GM12892 (cell line): Measurements from ENCODE around the gene NPFFR1.
"Not testable (repeated sequence)": the region's sequence is repeated elsewhere in the genome, so short reads cannot be mapped to it uniquely, and the experiment has no call there.

Experiments used
- DNase-seq: peaks from one replicate; pipeline ENCODE4 v3.0.0; 2011; ENCODE audit not compliant: insufficient read length
- FAIRE-seq: peaks from 2 replicates; lab custom pipeline; 2011; peaks lifted over from hg19 to GRCh38; lab: Jason Lieb, UNC
- POLR2A ChIP-seq: IDR thresholded peaks from 2 replicates; pipeline ENCODE4 v1.6.1; 2011; ENCODE audit warnings: low read depth, low read length, control low read depth
- POLR2AphosphoS5 ChIP-seq: IDR thresholded peaks from 2 replicates; pipeline ENCODE4 v1.6.1; 2011; ENCODE audit warnings: low read depth, low read length, control low read depth
- TAF1 ChIP-seq: IDR thresholded peaks from 2 replicates; pipeline ENCODE4 v1.6.1; 2011; ENCODE audit warnings: low read depth, mild to moderate bottlenecking, control low read depth, low read length, borderline replicate concordance

The NPFFR1 gene

GRCh38 chr10:70234668-70235447 is 48.9 kb downstream of the NPFFR1 start:
- FAIRE-seq (no peak), DNase-seq (no peak)
- TF ChIP-seq TAF1 (no peak), POLR2AphosphoS5 (no peak), POLR2A (no peak)

- FAIRE-seq (no peak), DNase-seq (peak; percentile 35)
- no peak for TF ChIP-seq TAF1
- TF ChIP-seq POLR2A: no peak
- TF ChIP-seq POLR2AphosphoS5: no peak
Observed at GRCh38 chr10:70233939-70234300, 49.9 kb downstream of the NPFFR1 start.

- peak; percentile 100 for DNase-seq
- TF ChIP-seq TAF1: peak; percentile 68; the same call in 1 of the 2 replicates
- peak; percentile 96 for TF ChIP-seq POLR2A
- TF ChIP-seq POLR2AphosphoS5: peak; percentile 93
- FAIRE-seq: peak; percentile 96
Observed at GRCh38 chr10:70233109-70233938, 50.5 kb downstream of the NPFFR1 start, which contains the start of gene PPA1. PPA1 (minus strand) TSS chr10:70233429; CDS start chr10:70233327, 102 bp downstream.

- TF ChIP-seq TAF1: no peak
- no peak for TF ChIP-seq POLR2A
- no peak for TF ChIP-seq POLR2AphosphoS5
- DNase-seq: no peak
- peak; percentile 24 for FAIRE-seq
Observed at GRCh38 chr10:70232859-70233108, 51.0 kb downstream of the NPFFR1 start.

- no peak for DNase-seq
- TF ChIP-seq TAF1 (no peak), POLR2AphosphoS5 (no peak), POLR2A (no peak)
- no peak for FAIRE-seq
Observed at GRCh38 chr10:70232155-70232858, 51.5 kb downstream of the NPFFR1 start.

GRCh38 chr10:70228491-70228890 is 55.3 kb downstream of the NPFFR1 start:
- FAIRE-seq (no peak), DNase-seq (no peak)
- TF ChIP-seq TAF1: no peak
- no peak for TF ChIP-seq POLR2AphosphoS5
- TF ChIP-seq POLR2A: no peak

GRCh38 chr10:70227548-70228320 is 56.1 kb downstream of the NPFFR1 start:
- TF ChIP-seq POLR2AphosphoS5 (no peak), POLR2A (no peak), TAF1 (no peak)
- FAIRE-seq (no peak), DNase-seq (no peak)

GRCh38 chr10:70223728-70224127 is 60.1 kb downstream of the NPFFR1 start:
- no peak for DNase-seq
- no peak for FAIRE-seq
- TF ChIP-seq POLR2AphosphoS5: no peak
- no peak for TF ChIP-seq TAF1
- no peak for TF ChIP-seq POLR2A

GRCh38 chr10:70222811-70223447 is 60.9 kb downstream of the NPFFR1 start:
- not testable (repeated sequence) for FAIRE-seq, DNase-seq

- DNase-seq (no peak), FAIRE-seq (no peak)
- no peak for TF ChIP-seq POLR2A
- TF ChIP-seq TAF1: no peak
- TF ChIP-seq POLR2AphosphoS5: no peak
Observed at GRCh38 chr10:70222340-70222794, 61.4 kb downstream of the NPFFR1 start.
